ENCODE data around the gene MYBPHL.

DNA sequence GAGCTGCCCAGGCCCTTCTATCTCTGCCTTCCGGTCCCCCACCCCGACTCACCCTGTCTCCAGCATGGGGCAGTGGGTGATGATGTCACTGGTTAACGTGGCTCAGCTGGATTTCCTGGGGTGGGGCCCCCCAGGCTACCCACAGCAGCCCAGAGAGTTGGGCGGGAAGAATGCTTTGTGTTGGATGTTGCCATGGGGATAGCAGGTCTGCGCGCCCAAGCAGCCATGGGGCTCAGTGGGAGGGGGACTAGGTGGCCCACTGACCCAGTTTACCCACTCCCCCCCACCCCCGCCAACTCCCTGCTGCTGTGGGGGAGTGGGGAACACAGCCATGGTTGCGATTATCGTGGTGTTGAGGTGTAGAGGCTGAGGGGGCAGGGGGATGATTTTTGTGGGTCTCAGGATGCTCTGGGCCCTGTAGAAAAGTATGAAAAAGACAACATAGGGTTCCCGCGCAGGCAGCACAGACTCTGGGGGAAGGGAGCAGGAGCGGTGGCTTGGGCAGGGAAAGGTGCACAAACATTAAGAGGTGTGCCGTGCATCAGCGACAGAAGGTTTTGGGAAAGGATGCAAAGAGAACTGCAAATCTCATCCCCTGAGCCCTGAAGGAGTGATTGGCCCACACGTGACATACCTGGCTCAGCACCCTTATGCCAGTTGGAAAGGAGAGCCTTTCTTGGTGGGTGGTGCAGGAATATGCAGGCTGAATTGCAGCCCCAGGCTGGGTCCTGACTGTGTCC, 49.0 kb downstream of the MYBPHL start:
- TF ChIP-seq, protein P1, sequence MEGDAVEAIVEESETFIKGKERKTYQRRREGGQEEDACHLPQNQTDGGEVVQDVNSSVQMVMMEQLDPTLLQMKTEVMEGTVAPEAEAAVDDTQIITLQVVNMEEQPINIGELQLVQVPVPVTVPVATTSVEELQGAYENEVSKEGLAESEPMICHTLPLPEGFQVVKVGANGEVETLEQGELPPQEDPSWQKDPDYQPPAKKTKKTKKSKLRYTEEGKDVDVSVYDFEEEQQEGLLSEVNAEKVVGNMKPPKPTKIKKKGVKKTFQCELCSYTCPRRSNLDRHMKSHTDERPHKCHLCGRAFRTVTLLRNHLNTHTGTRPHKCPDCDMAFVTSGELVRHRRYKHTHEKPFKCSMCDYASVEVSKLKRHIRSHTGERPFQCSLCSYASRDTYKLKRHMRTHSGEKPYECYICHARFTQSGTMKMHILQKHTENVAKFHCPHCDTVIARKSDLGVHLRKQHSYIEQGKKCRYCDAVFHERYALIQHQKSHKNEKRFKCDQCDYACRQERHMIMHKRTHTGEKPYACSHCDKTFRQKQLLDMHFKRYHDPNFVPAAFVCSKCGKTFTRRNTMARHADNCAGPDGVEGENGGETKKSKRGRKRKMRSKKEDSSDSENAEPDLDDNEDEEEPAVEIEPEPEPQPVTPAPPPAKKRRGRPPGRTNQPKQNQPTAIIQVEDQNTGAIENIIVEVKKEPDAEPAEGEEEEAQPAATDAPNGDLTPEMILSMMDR (IDR thresholded peaks at IDR 0.05; ENCODE audit: poor library complexity), result no peak
- TF ChIP-seq EZH2 (IDR thresholded peaks at IDR 0.05; ENCODE audit: borderline replicate concordance) (no peak), EZH2phosphoT487 (IDR thresholded peaks at IDR 0.05; ENCODE audit: low read depth, severe bottlenecking, unreplicated experiment) (no peak)

Data from hepatocyte (in vitro differentiated cells).